ENCODE data around the gene DCAKD.

DNA sequence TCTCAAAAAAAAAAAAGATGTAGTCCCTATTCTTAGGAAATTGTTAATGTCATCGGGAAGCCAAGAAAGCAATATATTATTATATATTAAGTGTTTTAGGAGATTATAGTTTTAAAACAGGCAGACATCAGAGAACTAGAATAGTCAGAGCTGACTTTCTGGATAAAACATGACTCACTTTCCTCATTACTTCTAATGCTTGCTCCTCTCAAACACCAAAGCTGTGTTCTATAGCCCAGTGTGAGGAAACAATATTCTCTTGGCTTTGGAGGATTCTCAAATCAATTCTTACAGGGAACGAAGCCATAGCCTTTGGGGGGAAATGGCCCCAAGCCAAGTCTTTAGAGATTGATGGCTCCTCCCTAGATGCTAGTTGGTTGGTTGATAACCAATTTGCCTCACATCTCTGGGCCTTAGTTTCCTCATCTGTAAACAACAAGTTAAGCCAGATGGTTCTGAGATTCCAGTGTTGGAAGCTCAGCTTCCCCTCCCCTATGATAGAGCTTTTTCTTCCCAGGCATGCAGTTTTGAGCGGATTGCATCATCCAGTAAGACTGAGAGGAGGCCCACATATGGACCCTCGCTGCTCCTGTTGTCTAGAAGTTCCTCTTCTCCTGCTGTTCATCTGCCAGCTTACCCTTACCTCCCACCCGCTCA lies 22.1 kb upstream of the DCAKD start:
- TF ChIP-seq, protein P1, sequence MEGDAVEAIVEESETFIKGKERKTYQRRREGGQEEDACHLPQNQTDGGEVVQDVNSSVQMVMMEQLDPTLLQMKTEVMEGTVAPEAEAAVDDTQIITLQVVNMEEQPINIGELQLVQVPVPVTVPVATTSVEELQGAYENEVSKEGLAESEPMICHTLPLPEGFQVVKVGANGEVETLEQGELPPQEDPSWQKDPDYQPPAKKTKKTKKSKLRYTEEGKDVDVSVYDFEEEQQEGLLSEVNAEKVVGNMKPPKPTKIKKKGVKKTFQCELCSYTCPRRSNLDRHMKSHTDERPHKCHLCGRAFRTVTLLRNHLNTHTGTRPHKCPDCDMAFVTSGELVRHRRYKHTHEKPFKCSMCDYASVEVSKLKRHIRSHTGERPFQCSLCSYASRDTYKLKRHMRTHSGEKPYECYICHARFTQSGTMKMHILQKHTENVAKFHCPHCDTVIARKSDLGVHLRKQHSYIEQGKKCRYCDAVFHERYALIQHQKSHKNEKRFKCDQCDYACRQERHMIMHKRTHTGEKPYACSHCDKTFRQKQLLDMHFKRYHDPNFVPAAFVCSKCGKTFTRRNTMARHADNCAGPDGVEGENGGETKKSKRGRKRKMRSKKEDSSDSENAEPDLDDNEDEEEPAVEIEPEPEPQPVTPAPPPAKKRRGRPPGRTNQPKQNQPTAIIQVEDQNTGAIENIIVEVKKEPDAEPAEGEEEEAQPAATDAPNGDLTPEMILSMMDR (IDR thresholded peaks at IDR 0.05), result no peak
- no peak for TF ChIP-seq POLR2A (IDR thresholded peaks at IDR 0.05; ENCODE audit: low read depth)
- TF ChIP-seq POLR2AphosphoS5 (IDR thresholded peaks at IDR 0.05), result peak; percentile 35 to 49
